GM12878 (cell line): ENCODE measurements around the gene FOXP1.

Experiments
- RAD51 ChIP-seq: fragments of 450-650 bp; IDR thresholded peaks from 2 replicates; pipeline ENCODE4 v1.6.1; 2016; ENCODE audit warnings: moderate library complexity, mild to moderate bottlenecking, inconsistent platforms
- ZSCAN29 ChIP-seq: fragments of 450-650 bp; IDR thresholded peaks from 2 replicates; pipeline ENCODE4 v1.6.1; 2017; ENCODE audit warnings: mild to moderate bottlenecking, moderate library complexity

- TF ChIP-seq RAD51 = no peak
- no peak for TF ChIP-seq ZSCAN29
Observed at GRCh38 chr3:71530903-71531530, 52.5 kb downstream of the FOXP1 start.
